IPS DF 19.7 (cell line): ENCODE data around the gene GHR.
"Not testable (repeated sequence)": the region's sequence is repeated elsewhere in the genome, so short reads cannot be mapped to it uniquely, and the experiment has no call there.

Source experiments
- DNase-seq: peaks from one replicate; pipeline ENCODE4 v3.0.0-alpha.2; 2013; ENCODE audit warnings: low read depth, low spot score

The GHR gene

GRCh38 chr5:42569325-42569724 lies 146.1 kb downstream of the GHR start:
- no peak for DNase-seq

DNA sequence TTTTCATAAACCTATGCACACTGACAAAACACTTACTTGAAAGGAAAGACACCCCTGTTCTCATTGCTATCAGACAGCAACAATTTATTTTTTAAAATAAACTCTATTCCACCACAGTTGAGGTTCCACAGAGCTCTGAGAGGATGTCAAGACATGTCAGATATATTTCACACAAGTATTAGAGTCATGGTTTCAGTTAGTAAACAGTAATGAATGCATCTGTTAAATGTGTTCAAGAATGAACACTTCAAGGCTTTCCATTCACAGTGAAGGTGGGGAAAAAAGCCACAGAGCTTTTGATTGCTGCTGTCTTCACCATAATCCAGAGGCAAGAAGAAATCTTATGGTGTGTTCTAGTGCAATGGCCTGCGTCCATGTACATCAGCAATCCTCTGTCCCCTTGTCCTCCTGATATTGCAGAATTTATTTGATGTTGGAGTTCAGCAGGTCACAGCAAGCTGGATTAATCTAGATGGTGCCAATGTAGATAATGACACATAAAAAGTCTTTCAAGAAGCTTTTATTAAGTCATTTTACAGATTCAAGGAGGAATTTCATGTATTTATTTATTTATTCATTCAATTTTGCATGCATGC lies 146.8 kb downstream of the GHR start:
- DNase-seq: no peak

- no peak for DNase-seq
Observed at GRCh38 chr5:42570966-42571960, 148.0 kb downstream of the GHR start.

DNA sequence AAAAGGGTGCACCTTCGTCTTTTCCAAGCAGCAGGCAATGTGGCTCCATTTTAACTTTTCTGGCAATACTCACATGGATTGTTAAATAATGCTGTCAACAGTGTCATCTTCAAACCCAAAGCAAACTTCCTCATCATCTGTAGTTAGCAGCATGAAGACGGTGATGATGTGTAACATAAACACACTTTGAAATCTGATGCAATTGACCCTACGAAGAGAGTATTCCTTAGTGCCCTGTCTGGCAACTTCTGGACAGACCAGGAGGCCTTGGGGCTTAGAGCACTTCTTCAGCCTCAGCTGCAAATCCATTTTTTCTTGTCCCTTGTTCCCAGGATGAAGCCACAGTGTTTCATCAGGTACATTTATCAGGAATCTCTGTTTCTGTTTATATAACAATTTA lies 149.1 kb downstream of the GHR start:
- no peak for DNase-seq

DNA sequence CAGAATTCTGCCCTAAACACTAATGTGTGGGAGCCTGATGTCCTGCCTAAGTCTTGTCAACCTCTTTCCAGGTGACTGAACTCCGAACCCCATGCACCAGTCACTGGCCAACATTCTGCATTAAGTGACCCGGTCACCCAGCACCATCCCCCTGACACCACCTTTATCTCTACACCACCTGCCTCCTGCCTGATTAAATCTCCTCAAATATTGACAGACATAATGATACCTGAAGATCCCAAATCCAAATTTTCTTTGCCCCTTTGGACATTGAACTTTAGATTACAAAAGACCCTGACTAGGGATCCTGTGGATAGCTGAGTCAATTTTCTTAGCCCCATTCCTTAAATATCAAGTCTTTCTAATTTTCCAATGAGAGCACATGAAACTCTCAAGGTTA lies 150.1 kb downstream of the GHR start:
- no peak for DNase-seq

DNA sequence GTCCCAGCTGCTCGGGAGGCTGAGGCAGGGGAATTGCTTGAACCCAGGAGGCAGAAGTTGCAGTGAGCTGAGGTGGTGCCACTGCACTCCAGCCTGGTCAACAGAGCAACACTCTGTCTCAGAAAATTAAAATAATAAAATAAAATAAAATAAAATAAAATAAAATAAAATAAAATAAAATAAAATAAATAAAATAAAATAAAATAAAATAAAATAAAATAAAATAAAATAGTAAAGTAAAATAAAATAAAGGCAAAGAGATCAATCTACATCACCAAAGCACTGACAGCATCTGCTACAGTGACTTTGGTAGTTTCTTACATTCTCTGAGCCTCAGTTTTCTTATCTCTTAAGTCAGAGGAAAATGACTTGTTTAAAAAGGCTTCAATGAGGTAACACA lies 152.7 kb downstream of the GHR start:
- not testable (repeated sequence) for DNase-seq

GRCh38 chr5:42578901-42579300 lies 155.7 kb downstream of the GHR start:
- DNase-seq: not testable (repeated sequence)

GRCh38 chr5:42579320-42579719 lies 156.1 kb downstream of the GHR start:
- no peak for DNase-seq

GRCh38 chr5:42581845-42582244 lies 158.6 kb downstream of the GHR start:
- DNase-seq: no peak

DNA sequence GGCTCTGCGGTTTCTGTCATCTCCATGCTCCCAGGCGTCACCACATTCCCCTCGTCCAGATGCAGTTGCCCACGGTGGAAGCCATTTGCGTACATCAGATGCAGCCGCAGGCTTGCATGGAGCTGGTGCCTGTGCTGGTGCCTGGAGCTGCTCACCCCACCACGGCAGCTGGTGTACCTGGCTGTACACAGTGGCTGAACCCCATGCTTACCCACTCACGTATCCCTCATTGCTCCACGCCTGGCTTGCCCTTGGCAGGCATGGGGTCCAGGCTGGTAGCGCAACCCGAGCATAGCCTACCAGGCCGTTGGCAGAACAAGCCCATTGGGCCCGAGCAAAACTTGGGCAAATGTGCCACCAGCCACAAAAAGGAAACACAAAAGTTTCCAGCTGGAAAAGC lies 159.5 kb downstream of the GHR start:
- DNase-seq: no peak

DNA sequence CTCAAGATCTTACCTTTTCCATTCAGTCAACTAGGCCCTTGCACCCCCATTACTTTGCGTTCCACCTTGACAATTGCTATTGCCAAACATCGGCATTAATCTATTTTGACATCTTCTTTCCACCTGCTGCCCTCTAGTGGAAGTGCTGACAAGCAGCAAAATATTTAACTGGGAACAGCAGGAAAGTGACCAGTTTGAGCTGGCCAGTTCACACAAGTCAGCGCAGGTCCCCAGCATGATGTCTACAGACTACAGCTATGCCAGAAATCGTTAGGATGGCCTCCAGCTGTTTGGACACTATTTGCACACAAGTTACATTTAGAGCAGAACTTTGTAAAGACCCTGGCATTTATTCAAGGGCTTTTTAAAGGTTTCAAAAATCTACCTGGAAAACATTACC lies 160.1 kb downstream of the GHR start:
- DNase-seq: peak; percentile 25

DNA sequence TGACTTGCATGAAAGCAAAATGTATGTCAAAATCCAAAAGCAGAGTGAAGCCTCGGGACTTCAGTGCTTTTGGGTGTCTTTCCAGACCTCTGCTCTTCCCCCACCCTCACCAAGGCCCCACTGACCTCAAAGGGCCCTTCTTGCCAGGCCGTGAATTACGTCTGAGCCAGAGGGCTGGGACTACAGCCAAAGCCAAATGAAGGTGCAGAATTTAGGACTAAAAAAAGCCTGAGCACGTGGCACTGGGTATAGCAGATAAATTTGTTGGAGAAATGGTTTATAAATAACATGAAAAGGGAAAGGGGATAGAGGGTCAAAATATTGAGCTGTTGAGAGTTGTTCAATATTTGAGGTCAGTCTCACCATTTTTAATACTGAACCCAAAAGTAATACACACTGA lies 163.4 kb downstream of the GHR start:
- no peak for DNase-seq

GRCh38 chr5:42587096-42587723 lies 164.0 kb downstream of the GHR start:
- no peak for DNase-seq

DNA sequence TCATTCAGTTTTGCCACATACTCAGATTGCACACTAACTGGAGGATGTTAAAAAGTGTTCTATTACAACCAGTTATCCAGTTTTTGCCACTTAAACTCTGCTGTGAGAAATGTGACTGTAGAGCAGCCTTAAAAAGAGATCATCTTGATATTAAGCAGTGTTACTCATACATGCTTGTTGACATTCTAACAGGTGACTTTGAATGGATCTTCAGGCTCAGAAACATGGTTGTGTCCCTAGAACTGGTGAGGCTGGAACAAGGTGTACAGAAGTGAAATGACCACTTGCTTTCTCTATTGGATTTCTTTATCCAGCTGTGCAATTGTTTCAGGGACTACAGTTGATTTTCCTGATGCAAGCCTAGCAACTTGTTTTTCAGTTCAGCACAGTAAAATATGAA lies 167.3 kb downstream of the GHR start:
- DNase-seq: no peak

DNA sequence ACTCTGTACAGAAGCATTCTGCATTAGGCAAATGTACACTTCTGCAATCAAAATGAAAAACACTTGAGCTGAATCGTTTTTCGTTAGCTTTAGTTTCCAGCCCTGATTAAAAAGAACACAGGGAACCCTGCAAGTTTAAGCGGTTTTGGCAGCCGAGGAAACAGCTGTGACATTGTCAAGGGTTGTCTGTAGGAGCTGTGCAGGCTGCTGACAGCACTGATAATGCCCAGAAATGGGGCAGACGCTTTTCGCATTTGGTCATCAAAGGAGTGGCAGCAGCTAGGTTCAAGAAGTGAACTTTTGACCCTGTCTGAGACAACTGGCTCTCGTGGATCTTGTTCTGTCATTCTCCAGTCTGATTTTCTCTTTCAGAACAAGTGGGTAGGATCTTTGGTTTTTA lies 167.8 kb downstream of the GHR start:
- DNase-seq: no peak

- DNase-seq: no peak
Observed at GRCh38 chr5:42592401-42593140, 169.3 kb downstream of the GHR start.

DNA sequence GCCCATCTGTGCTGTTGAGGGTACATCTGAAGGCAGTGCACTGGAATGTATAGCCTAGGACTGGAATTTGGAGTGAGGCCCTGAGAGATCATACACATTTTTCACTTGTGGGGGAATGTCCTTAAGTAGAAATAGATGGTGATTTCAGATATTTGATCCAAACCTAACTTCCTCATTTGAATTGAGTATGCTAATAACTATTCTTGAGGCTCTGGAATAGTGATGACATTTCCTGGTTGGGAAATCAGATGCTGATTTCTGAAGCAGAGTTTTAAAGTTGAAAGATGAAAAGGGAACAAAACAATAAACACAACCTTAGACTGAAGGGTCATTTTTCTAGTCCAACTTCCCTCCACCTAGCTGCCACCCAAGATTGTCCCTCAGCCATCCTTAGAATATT lies 170.4 kb downstream of the GHR start:
- DNase-seq: no peak

DNA sequence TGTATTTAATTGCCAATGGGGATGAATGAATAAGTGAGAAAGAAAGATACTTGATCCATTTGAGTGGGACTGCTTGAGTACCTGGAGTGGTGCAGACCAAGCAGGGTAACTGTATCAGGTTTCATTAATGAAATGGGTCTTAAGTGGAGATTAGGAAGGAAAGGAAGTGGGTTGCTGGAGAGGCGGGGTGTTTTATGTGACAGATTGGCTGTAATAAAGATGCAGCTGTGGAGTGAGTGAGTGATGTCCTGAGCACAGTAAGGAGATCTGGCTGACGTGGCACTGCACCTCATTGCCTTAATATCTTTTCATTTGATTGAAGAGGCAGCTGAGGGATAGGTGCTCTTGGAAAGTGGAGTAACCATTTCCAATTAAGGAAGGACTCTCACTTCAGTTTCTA lies 172.4 kb downstream of the GHR start:
- no peak for DNase-seq

- no peak for DNase-seq
Observed at GRCh38 chr5:42596817-42597216, 173.6 kb downstream of the GHR start.

DNA sequence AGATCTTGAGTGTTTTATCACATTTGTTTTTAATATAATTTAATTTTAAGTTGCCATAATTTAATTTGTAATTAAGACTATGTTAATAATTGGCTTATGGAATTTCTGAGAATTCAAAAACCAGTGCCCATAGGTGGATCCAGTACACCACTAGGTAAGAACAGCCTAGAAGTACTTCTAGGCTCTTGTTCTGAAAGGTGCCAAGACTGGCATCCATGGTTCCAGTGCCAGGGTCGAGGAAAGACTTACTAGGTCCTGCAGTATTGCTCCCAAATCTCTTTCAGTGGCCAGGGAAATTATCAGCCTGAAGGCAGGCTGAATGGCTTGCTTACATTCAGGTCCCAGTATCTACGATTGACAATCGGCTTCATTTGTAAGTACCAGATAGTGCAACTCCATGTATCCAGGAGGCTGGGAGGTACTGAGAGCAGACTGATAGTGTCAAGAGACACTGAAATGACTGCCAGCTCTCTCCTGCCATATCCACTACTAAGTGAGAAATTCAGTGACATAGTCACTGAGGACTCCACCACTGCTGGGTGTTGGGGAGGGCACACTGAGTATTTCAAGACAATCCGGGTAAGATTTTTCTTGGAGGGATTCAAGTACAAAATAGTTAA lies 174.2 kb downstream of the GHR start:
- DNase-seq: no peak

DNA sequence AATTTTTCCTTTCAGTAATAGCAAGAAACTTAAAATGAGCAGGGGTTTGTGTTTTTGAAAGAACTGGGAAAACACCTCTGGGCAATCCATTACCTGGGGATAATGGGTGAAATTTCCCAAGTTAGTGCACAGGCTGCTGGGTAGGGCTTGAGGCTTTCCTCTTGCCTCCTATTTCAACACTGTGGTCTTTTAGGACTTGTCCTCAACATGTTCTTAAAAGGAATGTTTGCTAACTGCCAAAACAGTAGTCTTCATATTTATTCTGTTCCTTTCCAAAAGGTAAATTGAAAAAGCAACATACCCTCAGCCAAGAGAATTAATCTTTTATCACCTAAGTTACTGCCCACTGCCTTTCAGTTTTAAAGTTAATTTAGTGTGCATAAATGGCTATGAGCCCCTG lies 175.1 kb downstream of the GHR start:
- DNase-seq: no peak

DNA sequence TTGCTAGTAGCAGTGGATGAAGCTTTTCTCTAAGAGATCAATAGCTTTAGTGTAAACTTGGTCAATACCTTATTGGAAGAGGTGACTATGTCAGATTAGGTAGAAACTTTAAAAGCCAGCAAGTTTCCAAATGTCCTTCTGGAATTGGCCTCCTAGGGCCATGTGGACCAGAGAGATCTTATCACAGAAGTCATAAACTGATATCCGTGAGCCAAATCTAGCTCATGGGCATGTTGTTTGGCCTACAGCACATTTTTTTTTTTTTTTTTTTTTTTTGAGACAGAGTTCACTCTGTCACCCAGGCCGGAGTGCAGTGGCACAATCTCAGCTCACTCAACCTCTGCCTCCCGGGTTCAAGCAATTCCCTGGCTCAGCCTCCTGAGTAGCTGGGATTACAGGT lies 175.9 kb downstream of the GHR start:
- no peak for DNase-seq
